ENCODE results near the gene FAM185A. TPM values are rescaled to one million over a fixed set of nuclear protein-coding genes. Genes with fewer than 3 reads are reported as not detected.
"Not testable (repeated sequence)": the region's sequence is repeated elsewhere in the genome, so short reads cannot be mapped to it uniquely, and the experiment has no call there.

FAM185A gene
- total and polyA plus RNA-seq, 2 donors (not counting 1 experiment from before 2014, with no cell fraction given), result 5.9 to 11.8 TPM

DNA sequence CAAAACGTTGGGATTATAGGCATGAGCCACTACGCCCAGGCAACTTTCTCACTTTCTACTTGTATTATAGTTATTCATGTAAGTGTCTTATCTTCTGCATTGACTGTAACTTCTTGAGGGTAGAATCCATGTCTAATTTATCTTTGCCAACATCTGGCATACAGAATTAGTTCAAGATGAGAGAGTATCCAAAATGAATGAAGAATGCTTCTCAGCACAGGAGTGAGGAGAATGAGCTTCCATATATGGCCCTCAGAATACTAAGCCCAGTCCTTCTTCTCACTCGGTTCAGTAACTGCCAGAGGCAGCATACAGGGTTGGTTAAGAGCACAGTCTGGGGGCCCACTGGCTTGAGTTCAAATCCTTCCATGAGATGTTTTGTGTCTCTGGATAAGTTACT, 89.0 kb downstream of the FAM185A start:
- no peaks in the 10 kb centered on the region for H3K36me3 ChIP-seq (replicated peaks in 1 of 2; ENCODE audit: control extremely low read depth in 1 of 2, control insufficient read depth in 1 of 2, extremely low read depth in 1 of 2, insufficient read depth in 2 of 2, low read length in 1 of 2)
- no peaks in the 10 kb centered on the region for H4K20me1 ChIP-seq (ENCODE audit: control insufficient read depth, insufficient read depth, low read length, poor library complexity, severe bottlenecking)
- no peaks in the 10 kb centered on the region for H3K9me3 ChIP-seq (ENCODE audit: control extremely low read depth in 1 of 3, control insufficient read depth in 2 of 3, insufficient read depth in 1 of 3, low read length in 2 of 3)
- ATAC-seq (ENCODE audit: low read depth) (no peak), DNase-seq (no peak)
- Mint-ChIP-seq H3K4me1 (no peaks in the 10 kb centered on the region), H3K4me3 (no peak overlapping the region), H3K27me3 (no peaks in the 10 kb centered on the region), H3K27ac (no peak overlapping the region), H3K9me3 (ENCODE audit: insufficient read depth) (no peaks in the 10 kb centered on the region)
- H3K27ac ChIP-seq (ENCODE audit: low read length in 2 of 2), result no peak overlapping the region
- no peaks in the 10 kb centered on the region for H3K4me1 ChIP-seq (ENCODE audit: control insufficient read depth in 2 of 2, insufficient read depth in 2 of 2, low read length in 2 of 2)
- H3K27me3 ChIP-seq (replicated peaks in 1 of 4; ENCODE audit: control extremely low read depth in 1 of 4, control insufficient read depth in 3 of 4, insufficient read depth in 4 of 4, low read length in 3 of 4), result no peaks in the 10 kb centered on the region
- intact Hi-C loops (cut with micrococcal nuclease), result no loop called here
- CTCF ChIA-PET, result no interaction called here
- H3K79me2 ChIP-seq (ENCODE audit: control insufficient read depth, insufficient read depth, low read length), result no peaks in the 10 kb centered on the region
- no peak overlapping the region for H3K9ac ChIP-seq (ENCODE audit: low read length)
- POLR2A ChIA-PET, result no interaction called here
- H3K4me2 ChIP-seq (replicated peaks; ENCODE audit: low read depth, low read length, poor library complexity, severe bottlenecking), result no peak overlapping the region
- TF ChIP-seq CTCF (IDR thresholded peaks at IDR 0.05) (no peak), EZH2 (IDR thresholded peaks at IDR 0.05; ENCODE audit: borderline replicate concordance, insufficient read depth, low read depth, low read length, poor library complexity, severe bottlenecking) (no peak)
- WGBS (ENCODE audit: insufficient coverage), result 60% methylated on average over 1 of the region's 3 CpGs
- H2AFZ ChIP-seq (ENCODE audit: insufficient read depth, low read depth, low read length, poor library complexity, severe bottlenecking), result no peak overlapping the region
- H3K4me3 ChIP-seq (ENCODE audit: control extremely low read depth in 1 of 5, extremely low read depth in 1 of 5, insufficient read depth in 1 of 5, low read depth in 2 of 5, low read length in 4 of 5), result no peak overlapping the region

GRCh38 chr7:102838572-102839101, 89.8 kb downstream of the FAM185A start:
- H2AFZ ChIP-seq (ENCODE audit: insufficient read depth, low read depth, low read length, poor library complexity, severe bottlenecking); H3K4me1 Mint-ChIP-seq: not testable (repeated sequence)

More at GRCh38 chr7:102838572-102839101, 89.8 kb downstream of the FAM185A start:
- H3K9ac ChIP-seq (ENCODE audit: low read length); H3K4me3 ChIP-seq (ENCODE audit: control extremely low read depth in 1 of 5, extremely low read depth in 1 of 5, insufficient read depth in 1 of 5, low read depth in 2 of 5, low read length in 4 of 5); H3K79me2 ChIP-seq (ENCODE audit: control insufficient read depth, insufficient read depth, low read length); H3K4me3 Mint-ChIP-seq; POLR2A ChIA-PET; H3K27ac Mint-ChIP-seq; H3K9me3 Mint-ChIP-seq (ENCODE audit: insufficient read depth); CTCF ChIA-PET; H3K27me3 Mint-ChIP-seq; DNase-seq; H3K4me2 ChIP-seq (replicated peaks; ENCODE audit: low read depth, low read length, poor library complexity, severe bottlenecking); H3K4me1 ChIP-seq (ENCODE audit: control insufficient read depth in 2 of 2, insufficient read depth in 2 of 2, low read length in 2 of 2); H3K36me3 ChIP-seq (replicated peaks in 1 of 2; ENCODE audit: control extremely low read depth in 1 of 2, control insufficient read depth in 1 of 2, extremely low read depth in 1 of 2, insufficient read depth in 2 of 2, low read length in 1 of 2); ATAC-seq (ENCODE audit: low read depth); H3K9me3 ChIP-seq (ENCODE audit: control extremely low read depth in 1 of 3, control insufficient read depth in 2 of 3, insufficient read depth in 1 of 3, low read length in 2 of 3); H3K27me3 ChIP-seq (replicated peaks in 1 of 4; ENCODE audit: control extremely low read depth in 1 of 4, control insufficient read depth in 3 of 4, insufficient read depth in 4 of 4, low read length in 3 of 4); intact Hi-C loops (cut with micrococcal nuclease); H4K20me1 ChIP-seq (ENCODE audit: control insufficient read depth, insufficient read depth, low read length, poor library complexity, severe bottlenecking); H3K27ac ChIP-seq (ENCODE audit: low read length in 2 of 2): not testable (repeated sequence)
- WGBS (ENCODE audit: insufficient coverage), result 93% methylated on average over 10 of the region's 10 CpGs
